C4-2B (cell line): ENCODE data around the gene CETN2.
"Not testable (repeated sequence)": the region's sequence is repeated elsewhere in the genome, so short reads cannot be mapped to it uniquely, and the experiment has no call there.

ENCODE experiments used
- H3K27ac ChIP-seq: fragments of 450-650 bp; 2 replicates; pipeline ENCODE4 v1.5.1; 2017
- ZFX ChIP-seq: fragments of 450-650 bp; IDR thresholded peaks from 2 replicates; pipeline ENCODE4 v1.6.1; 2017
- TF ChIP-seq, protein P1 (sequence below): fragments of 450-650 bp; conservative IDR thresholded peaks from 2 replicates; pipeline ENCODE4 v1.5.1; 2017; ENCODE audit warnings: mild to moderate bottlenecking

The CETN2 gene

GRCh38 chrX:152847281-152847680, 16.7 kb upstream of the CETN2 start:
- H3K27ac ChIP-seq, result no peak overlapping the region
- TF ChIP-seq, protein P1, sequence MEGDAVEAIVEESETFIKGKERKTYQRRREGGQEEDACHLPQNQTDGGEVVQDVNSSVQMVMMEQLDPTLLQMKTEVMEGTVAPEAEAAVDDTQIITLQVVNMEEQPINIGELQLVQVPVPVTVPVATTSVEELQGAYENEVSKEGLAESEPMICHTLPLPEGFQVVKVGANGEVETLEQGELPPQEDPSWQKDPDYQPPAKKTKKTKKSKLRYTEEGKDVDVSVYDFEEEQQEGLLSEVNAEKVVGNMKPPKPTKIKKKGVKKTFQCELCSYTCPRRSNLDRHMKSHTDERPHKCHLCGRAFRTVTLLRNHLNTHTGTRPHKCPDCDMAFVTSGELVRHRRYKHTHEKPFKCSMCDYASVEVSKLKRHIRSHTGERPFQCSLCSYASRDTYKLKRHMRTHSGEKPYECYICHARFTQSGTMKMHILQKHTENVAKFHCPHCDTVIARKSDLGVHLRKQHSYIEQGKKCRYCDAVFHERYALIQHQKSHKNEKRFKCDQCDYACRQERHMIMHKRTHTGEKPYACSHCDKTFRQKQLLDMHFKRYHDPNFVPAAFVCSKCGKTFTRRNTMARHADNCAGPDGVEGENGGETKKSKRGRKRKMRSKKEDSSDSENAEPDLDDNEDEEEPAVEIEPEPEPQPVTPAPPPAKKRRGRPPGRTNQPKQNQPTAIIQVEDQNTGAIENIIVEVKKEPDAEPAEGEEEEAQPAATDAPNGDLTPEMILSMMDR, result no peak
- no peak for TF ChIP-seq ZFX

- TF ChIP-seq ZFX, result no peak
- TF ChIP-seq, protein P1, result no peak
- no peak overlapping the region for H3K27ac ChIP-seq
Observed at GRCh38 chrX:152845618-152846240, 15.2 kb upstream of the CETN2 start.

DNA sequence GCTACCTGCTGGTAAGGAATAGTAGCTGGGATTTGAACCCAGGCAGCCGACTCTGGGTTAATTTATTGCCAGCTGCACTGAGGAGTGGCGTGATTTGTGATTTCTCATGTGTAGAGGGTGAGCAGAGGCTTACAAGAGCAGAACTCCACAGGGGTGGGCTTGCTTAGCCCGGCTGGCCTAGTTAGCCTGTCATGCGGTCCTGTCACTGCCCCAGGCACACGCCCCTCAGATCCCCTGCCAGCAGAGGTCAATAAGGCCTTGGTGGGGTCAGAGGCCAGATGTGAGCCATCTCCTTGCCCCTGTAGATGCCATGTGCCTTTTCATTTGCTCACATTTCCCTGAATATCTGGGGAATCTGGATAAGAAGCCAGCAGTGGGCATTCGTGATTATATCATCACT, 13.7 kb upstream of the CETN2 start:
- TF ChIP-seq ZFX, result no peak
- TF ChIP-seq, protein P1, result no peak
- no peak overlapping the region for H3K27ac ChIP-seq

- H3K27ac ChIP-seq, result no peak overlapping the region
- TF ChIP-seq, protein P1, result no peak
- no peak for TF ChIP-seq ZFX
Observed at GRCh38 chrX:152843852-152844251, 13.3 kb upstream of the CETN2 start.

GRCh38 chrX:152842772-152843338, 12.3 kb upstream of the CETN2 start:
- TF ChIP-seq, protein P1, result no peak
- no peak for TF ChIP-seq ZFX
- H3K27ac ChIP-seq, result no peak overlapping the region

DNA sequence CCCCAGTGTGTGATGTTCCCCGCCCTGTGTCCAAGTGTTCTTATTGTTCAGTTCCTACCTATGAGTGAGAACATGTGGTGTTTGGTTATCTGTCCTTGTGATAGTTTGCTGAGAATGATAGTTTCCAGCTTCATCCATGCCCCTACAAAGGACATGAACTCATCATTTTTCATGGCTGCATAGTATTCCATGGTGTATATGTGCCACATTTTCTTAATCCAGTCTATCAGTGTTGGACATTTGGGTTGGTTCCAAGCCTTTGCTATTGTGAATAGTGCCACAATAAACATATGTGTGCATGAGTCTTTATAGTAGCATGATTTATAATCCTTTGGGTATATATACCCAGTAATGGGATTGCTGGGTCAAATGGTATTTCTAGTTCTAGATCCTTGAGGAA, 4.9 kb upstream of the CETN2 start:
- H3K27ac ChIP-seq, result not testable (repeated sequence)

- TF ChIP-seq, protein P1, result no peak
- no peak for TF ChIP-seq ZFX
- H3K27ac ChIP-seq, result no peak overlapping the region
Observed at GRCh38 chrX:152833378-152833777, 2.8 kb upstream of the CETN2 start.

- H3K27ac ChIP-seq, result no peak overlapping the region
- TF ChIP-seq, protein P1, result no peak
- TF ChIP-seq ZFX, result no peak
Observed at GRCh38 chrX:152832520-152832919, 2.0 kb upstream of the CETN2 start.
